SK-N-SH (cell line): ENCODE results near the gene POLR1A.

Experiments
- RAD21 ChIP-seq: IDR thresholded peaks from 2 replicates; pipeline ENCODE4 v1.6.1; 2012; ENCODE audit warnings: mild to moderate bottlenecking, low read length
- TAF1 ChIP-seq: IDR thresholded peaks from 2 replicates; pipeline ENCODE4 v1.6.1; 2012; ENCODE audit warnings: low read depth, mild to moderate bottlenecking, low read length, moderate library complexity, borderline replicate concordance
- TF ChIP-seq, protein P1 (sequence below): IDR thresholded peaks from 2 replicates; pipeline ENCODE4 v1.4.0; 2012; ENCODE audit warnings: low read depth

DNA sequence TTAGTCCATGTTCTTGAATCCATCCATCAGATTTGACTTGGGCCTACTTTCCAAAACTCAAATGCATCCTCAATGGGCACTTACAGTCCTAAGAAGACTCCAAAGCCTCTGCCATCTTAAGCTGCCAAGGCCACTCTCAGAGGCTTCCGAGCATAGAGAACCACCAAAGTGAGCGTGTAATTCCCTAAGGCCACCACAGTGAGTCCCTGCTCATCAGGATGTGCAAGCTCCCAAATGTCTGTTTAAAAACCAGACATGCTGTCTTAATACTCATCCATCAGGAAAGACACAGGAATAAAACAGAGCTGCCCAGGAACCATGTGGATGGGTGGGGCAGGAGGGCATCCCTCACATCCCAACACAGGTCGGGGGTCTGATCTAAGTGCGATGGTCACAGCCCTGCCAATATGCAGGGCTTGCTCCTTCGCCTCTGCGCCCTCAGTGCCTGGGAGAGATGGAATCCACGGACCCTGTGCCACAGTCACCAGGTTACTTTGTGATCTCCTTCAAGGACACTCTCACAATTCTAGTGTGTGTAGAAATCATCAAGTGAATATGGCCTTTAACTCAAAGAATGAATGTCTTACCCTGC, 80.4 kb downstream of the POLR1A start:
- TF ChIP-seq TAF1: no peak
- peak; percentile 31; the same call in 1 of the 2 replicates for TF ChIP-seq RAD21
- TF ChIP-seq, protein P1, sequence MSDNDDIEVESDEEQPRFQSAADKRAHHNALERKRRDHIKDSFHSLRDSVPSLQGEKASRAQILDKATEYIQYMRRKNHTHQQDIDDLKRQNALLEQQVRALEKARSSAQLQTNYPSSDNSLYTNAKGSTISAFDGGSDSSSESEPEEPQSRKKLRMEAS: no peak
